Testis (tissue), 3 donors: ENCODE results near the gene TMOD3. TPM values are rescaled to one million over a fixed set of nuclear protein-coding genes. Genes with fewer than 3 reads are reported as not detected.

ENCODE experiments used
- DNase-seq: peaks from one replicate; pipeline ENCODE4 v3.0.0-alpha.2; 2019
- H3K27ac ChIP-seq, 2 donors: fragments of 200-600 bp; sonication (generic); one replicate each; pipeline ENCODE4 v1.5.1; 2019
- H3K27me3 ChIP-seq: fragments of 200-600 bp; sonication (generic); one replicate; pipeline ENCODE4 v1.5.1; 2019
- H3K36me3 ChIP-seq: fragments of 200-600 bp; sonication (generic); one replicate; pipeline ENCODE4 v1.5.1; 2017; ENCODE audit warnings: low read depth; ENCODE audit errors: missing control alignments
- H3K4me1 ChIP-seq: fragments of 200-600 bp; sonication (generic); one replicate; pipeline ENCODE4 v1.5.1; 2019
- H3K4me3 ChIP-seq, 2 donors: fragments of 200-600 bp; sonication (generic); one replicate each; pipeline ENCODE4 v1.5.1; 2017 to 2019
- H3K9me3 ChIP-seq: fragments of 200-600 bp; sonication (generic); one replicate; pipeline ENCODE4 v1.5.1; 2017
- CTCF ChIP-seq, 3 experiments: fragments of 450-650 bp in 2 of 3; fragments of 200-600 bp in 1 of 3; sonication (generic) in 1 of 3; IDR thresholded peaks; one replicate each; pipeline ENCODE4 v1.5.1; 2016 to 2019; ENCODE audit warnings: antibody characterized with exemption in 3 of 3, mild to moderate bottlenecking in 2 of 3, moderate library complexity in 1 of 3
- POLR2A ChIP-seq: fragments of 450-650 bp; IDR thresholded peaks from one replicate; pipeline ENCODE4 v1.6.1; 2017; ENCODE audit warnings: antibody characterized with exemption, mild to moderate bottlenecking, moderate library complexity
- WGBS, 2 donors: methylation state at CpG; one replicate each; pipeline ENCODE4 v1.1.5; 2018; 5-methylcytosine and 5-hydroxymethylcytosine counted together
- intact Hi-C: fragments of 100-400 bp; cut with DNase I; formaldehyde crosslinking; loops from one replicate; pipeline ENCODE4 v1.15.1; 2023; ENCODE audit warnings: low total_unique reads
- polyA plus RNA-seq: library from polyadenylated mRNA; stranded (reverse); fragments of 350-450 nt; fragmentation: Illumina TruSeq; extraction: RNeasy Lipid Tissue Mini Kit (QIAGEN cat#74804); gene quantifications from one replicate; pipeline ENCODE4 v1.2.3, GENCODE V29; 2014; ENCODE audit warnings: low read depth, low replicate concordance; ENCODE audit not compliant: insufficient read depth
- total RNA-seq, 2 donors: library from RNA; depleted of rRNA; stranded (reverse); fragments of >200 nt; gene quantifications; one replicate each; pipeline ENCODE4 v1.2.3, GENCODE V29; 2016

Gene TMOD3
- total and polyA plus RNA-seq, 3 donors from 2014 or later, result 15.6 to 21.2 (median 16.6) TPM

GRCh38 chr15:51809457-51809856 is 20.0 kb upstream of the TMOD3 start:
- 58 to 68% methylated on average over 1 of the region's 1 CpG for WGBS, 2 donors
- no peaks in the 10 kb centered on the region for H3K9me3 ChIP-seq
- no peak overlapping the region for H3K4me3 ChIP-seq
- no peaks in the 10 kb centered on the region for H3K27me3 ChIP-seq
- intact Hi-C loops, result no loop called here
- DNase-seq, result no peak
- TF ChIP-seq CTCF (IDR thresholded peaks at IDR 0.05) (no peak), POLR2A (no peak)
- H3K27ac ChIP-seq, result no peak overlapping the region
- H3K4me1 ChIP-seq, result no peaks in the 10 kb centered on the region
- no peaks in the 10 kb centered on the region for H3K36me3 ChIP-seq

DNA sequence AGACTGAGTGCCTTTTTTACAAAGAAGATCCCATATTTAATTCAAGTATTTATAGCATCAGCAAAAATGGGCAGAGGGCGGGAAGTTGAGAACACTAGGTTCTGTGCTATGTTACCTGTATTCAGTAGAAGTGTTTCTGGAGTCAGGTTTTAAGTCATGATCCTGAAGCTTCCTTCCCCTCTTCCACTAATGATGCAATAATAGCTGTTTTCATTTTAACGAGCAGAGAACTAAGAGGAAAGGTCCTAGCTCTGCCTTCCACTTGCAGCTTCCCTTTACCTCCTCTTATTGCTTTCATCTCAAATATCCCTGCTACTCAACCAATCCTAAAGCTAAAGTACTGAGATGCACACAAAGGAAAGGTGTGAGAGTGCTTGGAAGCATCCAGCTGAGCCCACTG is 16.9 kb upstream of the TMOD3 start:
- Histone ChIP-seq H3K27me3 (no peaks in the 10 kb centered on the region), H3K27ac (no peak overlapping the region), H3K4me3 (no peak overlapping the region), H3K4me1 (no peaks in the 10 kb centered on the region), H3K9me3 (no peaks in the 10 kb centered on the region), H3K36me3 (no peaks in the 10 kb centered on the region)
- intact Hi-C loops, result no loop called here
- DNase-seq, result no peak
- 85 to 88% methylated on average over 2 of the region's 2 CpGs for WGBS, 2 donors
- no peak for TF ChIP-seq POLR2A
- TF ChIP-seq CTCF (IDR thresholded peaks at IDR 0.05), result no peak

GRCh38 chr15:51814606-51815005 is 14.8 kb upstream of the TMOD3 start:
- Histone ChIP-seq H3K4me3 (no peak overlapping the region), H3K4me1 (no peaks in the 10 kb centered on the region), H3K9me3 (no peaks in the 10 kb centered on the region), H3K36me3 (no peaks in the 10 kb centered on the region), H3K27ac (no peak overlapping the region), H3K27me3 (no peaks in the 10 kb centered on the region)
- intact Hi-C loops, result no loop called here
- 92 to 97% methylated on average over 3 of the region's 3 CpGs for WGBS, 2 donors
- no peak for DNase-seq
- TF ChIP-seq CTCF (IDR thresholded peaks at IDR 0.05) (no peak), POLR2A (no peak)

DNA sequence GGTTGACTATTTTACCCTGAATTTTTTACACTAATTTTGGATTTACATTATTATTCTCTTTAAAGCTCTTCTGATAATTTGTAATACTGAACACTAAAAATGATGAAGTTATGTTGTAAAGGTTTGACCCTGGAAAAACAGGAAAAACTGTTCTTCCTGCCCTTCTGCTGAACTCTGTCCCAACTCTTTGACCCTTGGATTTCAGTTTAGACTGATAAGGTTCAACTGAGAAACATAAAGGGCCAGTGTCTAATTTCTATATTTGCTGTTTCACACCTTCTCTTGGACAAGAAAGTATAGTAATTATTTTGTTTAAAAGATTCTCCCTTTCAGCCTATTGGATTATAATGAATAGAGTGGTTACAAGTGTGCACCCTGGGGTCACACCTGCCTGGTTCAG is 12.8 kb upstream of the TMOD3 start:
- Histone ChIP-seq H3K36me3 (no peaks in the 10 kb centered on the region), H3K27ac (no peak overlapping the region), H3K27me3 (no peaks in the 10 kb centered on the region), H3K4me1 (no peaks in the 10 kb centered on the region), H3K9me3 (no peaks in the 10 kb centered on the region), H3K4me3 (no peak overlapping the region)
- no peak for TF ChIP-seq POLR2A
- no peak for TF ChIP-seq CTCF (IDR thresholded peaks at IDR 0.05)
- no peak for DNase-seq
- intact Hi-C loops, result no loop called here

DNA sequence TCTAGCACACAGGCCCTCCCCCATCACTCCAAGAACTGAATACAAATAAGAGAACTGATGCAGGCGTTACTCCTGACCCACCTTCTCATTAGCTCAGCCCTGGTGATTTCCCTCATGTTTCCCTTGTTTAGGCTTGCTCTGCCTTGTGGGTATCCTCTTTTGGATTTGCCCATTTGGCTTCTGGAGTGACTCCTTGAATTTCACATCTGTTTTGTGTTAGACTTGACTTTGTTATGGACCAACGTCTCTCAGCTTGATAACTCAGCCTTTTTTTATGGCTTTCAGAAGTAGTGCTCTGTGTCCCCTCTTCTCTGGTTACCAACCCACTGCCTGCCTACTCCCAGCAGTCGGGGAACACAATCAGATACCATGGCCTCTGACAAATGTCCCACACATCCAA is 11.3 kb upstream of the TMOD3 start:
- Histone ChIP-seq H3K4me1 (no peaks in the 10 kb centered on the region), H3K9me3 (no peaks in the 10 kb centered on the region), H3K4me3 (no peak overlapping the region), H3K27me3 (no peaks in the 10 kb centered on the region), H3K27ac (no peak overlapping the region), H3K36me3 (no peaks in the 10 kb centered on the region)
- WGBS, 2 donors, result 63 to 64% methylated on average over 3 of the region's 3 CpGs
- DNase-seq, result no peak
- intact Hi-C loops, result no loop called here
- TF ChIP-seq POLR2A (no peak), CTCF (IDR thresholded peaks at IDR 0.05) (no peak)
